ENCODE measurements around the gene TKT. TPM values are rescaled to one million over a fixed set of nuclear protein-coding genes. Genes with fewer than 3 reads are reported as not detected.

The TKT gene
- total and polyA plus RNA-seq, 4 donors: 351 to 498 (median 456) TPM

DNA sequence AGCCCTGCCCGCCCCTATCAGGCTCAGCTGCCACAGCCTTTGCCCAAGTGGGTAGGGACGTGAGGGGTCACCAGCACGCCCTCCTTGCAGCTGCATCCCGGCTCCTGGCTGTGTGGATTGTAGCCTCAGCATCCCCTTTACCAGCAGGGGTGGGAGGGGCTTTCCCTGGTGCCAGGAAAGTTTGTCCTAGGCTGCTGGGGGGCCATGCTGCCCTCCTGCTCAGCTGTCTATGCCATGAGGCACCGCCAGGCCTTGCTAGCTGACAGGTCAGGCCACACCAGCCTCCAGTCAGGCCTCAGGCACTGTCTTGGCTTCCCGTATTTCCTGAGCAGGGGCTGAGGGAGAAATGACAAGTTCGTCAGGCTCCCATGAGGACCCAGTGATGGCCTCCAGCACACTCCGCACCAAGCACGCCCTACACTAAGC is 32.3 kb downstream of the TKT start:
- DNase-seq (no peak), ATAC-seq (ENCODE audit: insufficient read depth, low FRiP score) (no peak)
- Histone ChIP-seq H3K9me3 (ENCODE audit: control insufficient read depth in 4 of 4, insufficient read depth in 3 of 4, low read length in 3 of 4) (no peaks in the 10 kb centered on the region), H3K27me3 (ENCODE audit: control insufficient read depth in 3 of 3, insufficient read depth in 3 of 3, low read length in 2 of 3) (no peaks in the 10 kb centered on the region), H3K4me1 (ENCODE audit: control insufficient read depth in 5 of 5, insufficient read depth in 5 of 5, low read length in 5 of 5) (no peaks in the 10 kb centered on the region), H3K4me3 (no peak overlapping the region), H3K27ac (ENCODE audit: low read depth in 1 of 2, low read length in 1 of 2) (no peak overlapping the region), H3K9ac (ENCODE audit: insufficient read depth in 1 of 2, low read length in 2 of 2) (no peak overlapping the region), H3K36me3 (ENCODE audit: control insufficient read depth in 4 of 4, insufficient read depth in 4 of 4, low read length in 4 of 4) (peaks cover 16 to 54% (median 26%) of the 10 kb centered on the region in 4 donors)
- TF ChIP-seq, protein P1, sequence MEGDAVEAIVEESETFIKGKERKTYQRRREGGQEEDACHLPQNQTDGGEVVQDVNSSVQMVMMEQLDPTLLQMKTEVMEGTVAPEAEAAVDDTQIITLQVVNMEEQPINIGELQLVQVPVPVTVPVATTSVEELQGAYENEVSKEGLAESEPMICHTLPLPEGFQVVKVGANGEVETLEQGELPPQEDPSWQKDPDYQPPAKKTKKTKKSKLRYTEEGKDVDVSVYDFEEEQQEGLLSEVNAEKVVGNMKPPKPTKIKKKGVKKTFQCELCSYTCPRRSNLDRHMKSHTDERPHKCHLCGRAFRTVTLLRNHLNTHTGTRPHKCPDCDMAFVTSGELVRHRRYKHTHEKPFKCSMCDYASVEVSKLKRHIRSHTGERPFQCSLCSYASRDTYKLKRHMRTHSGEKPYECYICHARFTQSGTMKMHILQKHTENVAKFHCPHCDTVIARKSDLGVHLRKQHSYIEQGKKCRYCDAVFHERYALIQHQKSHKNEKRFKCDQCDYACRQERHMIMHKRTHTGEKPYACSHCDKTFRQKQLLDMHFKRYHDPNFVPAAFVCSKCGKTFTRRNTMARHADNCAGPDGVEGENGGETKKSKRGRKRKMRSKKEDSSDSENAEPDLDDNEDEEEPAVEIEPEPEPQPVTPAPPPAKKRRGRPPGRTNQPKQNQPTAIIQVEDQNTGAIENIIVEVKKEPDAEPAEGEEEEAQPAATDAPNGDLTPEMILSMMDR (IDR thresholded peaks at IDR 0.05; ENCODE audit: control extremely low read depth, extremely low read depth): no peak
- WGBS, 2 donors: 89 to 90% methylated on average over 9 of the region's 9 CpGs

DNA sequence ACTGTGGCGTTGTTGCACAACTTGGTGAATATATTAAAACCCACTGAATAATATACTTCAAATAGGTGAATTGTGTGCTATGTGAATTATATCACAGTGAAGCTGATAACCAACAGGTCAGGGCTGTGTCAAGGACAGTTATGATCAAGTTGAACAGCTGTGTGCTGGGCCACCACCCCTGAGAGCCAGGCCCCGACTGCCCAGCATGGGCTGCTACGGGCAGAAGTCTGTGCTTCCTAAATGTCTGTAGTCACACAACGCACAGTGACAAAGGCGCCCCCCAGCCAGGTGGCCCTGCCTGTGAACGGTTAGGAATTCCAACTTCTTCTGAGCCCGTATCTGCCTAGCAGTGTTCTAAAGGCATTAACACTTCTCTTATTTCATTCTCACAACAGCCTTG is 32.8 kb downstream of the TKT start:
- DNase-seq (no peak), ATAC-seq (ENCODE audit: insufficient read depth, low FRiP score) (no peak)
- Histone ChIP-seq H3K9me3 (ENCODE audit: control insufficient read depth in 4 of 4, insufficient read depth in 3 of 4, low read length in 3 of 4) (no peaks in the 10 kb centered on the region), H3K36me3 (ENCODE audit: control insufficient read depth in 4 of 4, insufficient read depth in 4 of 4, low read length in 4 of 4) (peaks cover 11 to 48% (median 25%) of the 10 kb centered on the region in 4 donors), H3K4me1 (ENCODE audit: control insufficient read depth in 5 of 5, insufficient read depth in 5 of 5, low read length in 5 of 5) (no peaks in the 10 kb centered on the region), H3K4me3 (no peak overlapping the region), H3K9ac (ENCODE audit: insufficient read depth in 1 of 2, low read length in 2 of 2) (no peak overlapping the region), H3K27me3 (ENCODE audit: control insufficient read depth in 3 of 3, insufficient read depth in 3 of 3, low read length in 2 of 3) (no peaks in the 10 kb centered on the region), H3K27ac (ENCODE audit: low read depth in 1 of 2, low read length in 1 of 2) (no peak overlapping the region)
- 80 to 81% methylated on average over 7 of the region's 7 CpGs for WGBS, 2 donors
- TF ChIP-seq, protein P1 (IDR thresholded peaks at IDR 0.05; ENCODE audit: control extremely low read depth, extremely low read depth): no peak

DNA sequence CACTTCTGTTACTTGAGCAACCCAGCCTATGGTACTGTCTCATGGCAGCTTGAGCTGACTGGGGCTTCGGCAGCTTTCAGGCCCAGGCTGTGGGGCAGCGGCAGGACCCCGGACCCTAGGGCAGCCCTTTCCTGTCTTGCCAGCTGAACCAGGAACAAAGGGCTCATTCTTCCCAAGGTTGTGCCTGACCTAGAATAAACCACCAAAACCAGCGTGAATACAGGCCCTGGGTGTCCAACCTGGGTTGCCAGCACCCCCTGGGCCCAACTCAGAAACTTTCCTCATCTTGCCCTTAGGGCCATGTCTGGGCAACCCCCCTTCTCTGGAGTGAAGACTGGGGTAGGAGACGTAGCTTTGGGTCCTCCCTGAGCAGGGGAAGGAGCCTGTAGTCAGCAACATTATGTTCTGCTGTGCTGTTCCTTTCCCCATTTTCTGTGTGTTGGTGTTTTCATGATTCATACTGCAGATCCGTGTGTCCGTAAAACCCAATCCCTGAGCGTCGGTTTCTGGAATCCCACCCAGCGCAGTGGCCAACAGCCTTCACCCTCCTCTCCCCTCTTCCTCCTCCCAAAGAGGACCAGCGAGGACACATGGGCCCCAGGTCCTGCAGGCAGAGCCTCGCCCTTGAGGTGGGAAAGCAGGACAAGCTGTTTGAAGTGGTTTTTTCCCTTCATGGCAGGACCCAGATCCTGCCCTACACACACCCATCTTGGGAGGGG is 33.5 kb downstream of the TKT start:
- no peak for ATAC-seq (ENCODE audit: insufficient read depth, low FRiP score)
- WGBS, 2 donors: 89 to 93% methylated on average over 12 of the region's 12 CpGs
- no peak for DNase-seq
- Histone ChIP-seq H3K9me3 (ENCODE audit: control insufficient read depth in 4 of 4, insufficient read depth in 3 of 4, low read length in 3 of 4) (no peaks in the 10 kb centered on the region), H3K27me3 (ENCODE audit: control insufficient read depth in 3 of 3, insufficient read depth in 3 of 3, low read length in 2 of 3) (no peaks in the 10 kb centered on the region), H3K4me1 (ENCODE audit: control insufficient read depth in 5 of 5, insufficient read depth in 5 of 5, low read length in 5 of 5) (no peaks in the 10 kb centered on the region), H3K27ac (ENCODE audit: low read depth in 1 of 2, low read length in 1 of 2) (no peak overlapping the region), H3K36me3 (ENCODE audit: control insufficient read depth in 4 of 4, insufficient read depth in 4 of 4, low read length in 4 of 4) (peaks cover 7 to 43% (median 19%) of the 10 kb centered on the region in 4 donors), H3K9ac (ENCODE audit: insufficient read depth in 1 of 2, low read length in 2 of 2) (no peak overlapping the region), H3K4me3 (no peak overlapping the region)
- TF ChIP-seq, protein P1 (IDR thresholded peaks at IDR 0.05; ENCODE audit: control extremely low read depth, extremely low read depth): no peak

DNA sequence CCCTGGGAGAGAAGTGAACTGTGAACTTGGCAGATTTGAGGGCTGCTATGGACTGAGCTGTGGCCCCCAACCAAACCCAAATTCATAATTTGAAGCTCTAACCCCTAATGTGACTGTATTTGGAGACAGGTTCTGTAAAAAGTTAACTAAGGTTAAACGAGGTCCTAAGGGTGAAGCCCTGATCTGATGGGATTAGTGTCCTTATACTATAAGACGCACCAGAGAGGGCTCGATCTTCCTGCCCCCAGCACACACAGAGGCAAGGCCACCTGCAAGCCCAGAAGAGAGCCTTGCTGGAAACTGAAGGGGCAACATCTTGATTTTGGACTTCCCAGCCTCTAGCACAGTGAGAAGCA is 34.0 kb downstream of the TKT start:
- TF ChIP-seq, protein P1 (IDR thresholded peaks at IDR 0.05; ENCODE audit: control extremely low read depth, extremely low read depth): no peak
- DNase-seq (no peak), ATAC-seq (ENCODE audit: insufficient read depth, low FRiP score) (no peak)
- Histone ChIP-seq H3K4me3 (no peak overlapping the region), H3K9ac (ENCODE audit: insufficient read depth in 1 of 2, low read length in 2 of 2) (no peak overlapping the region), H3K27me3 (ENCODE audit: control insufficient read depth in 3 of 3, insufficient read depth in 3 of 3, low read length in 2 of 3) (no peaks in the 10 kb centered on the region), H3K36me3 (ENCODE audit: control insufficient read depth in 4 of 4, insufficient read depth in 4 of 4, low read length in 4 of 4) (peaks cover 7 to 37% (median 14%) of the 10 kb centered on the region in 4 donors), H3K9me3 (ENCODE audit: control insufficient read depth in 4 of 4, insufficient read depth in 3 of 4, low read length in 3 of 4) (no peaks in the 10 kb centered on the region), H3K4me1 (ENCODE audit: control insufficient read depth in 5 of 5, insufficient read depth in 5 of 5, low read length in 5 of 5) (no peaks in the 10 kb centered on the region), H3K27ac (ENCODE audit: low read depth in 1 of 2, low read length in 1 of 2) (no peak overlapping the region)
- 86 to 90% methylated on average over 3 of the region's 3 CpGs for WGBS, 2 donors

All from lung (tissue), 12 donors.